OCI-LY1 (cell line): ENCODE results near the gene RYR1.

ENCODE experiments used
- H2AFZ ChIP-seq: fragments of 200-600 bp; sonication (generic), shearing (Covaris generic); 2 replicates; pipeline ENCODE4 v1.6.0; 2014; ENCODE audit warnings: antibody characterized with exemption, mild to moderate bottlenecking, low read length
- H3F3A ChIP-seq: fragments of 200-600 bp; sonication (generic), shearing (Covaris generic); 2 replicates; pipeline ENCODE4 v1.6.0; 2014; ENCODE audit warnings: mild to moderate bottlenecking, antibody characterized with exemption, low read length, moderate library complexity; ENCODE audit not compliant: insufficient read depth
- H3K27ac ChIP-seq: fragments of 200-600 bp; sonication (generic); 2 replicates; pipeline ENCODE4 v1.5.1; 2014; ENCODE audit warnings: low read length, mixed run types, mild to moderate bottlenecking, low read depth; ENCODE audit not compliant: poor library complexity, severe bottlenecking
- H3K27me3 ChIP-seq: fragments of 200-600 bp; sonication (generic); 2 replicates; pipeline ENCODE4 v1.6.0; 2014; ENCODE audit warnings: antibody characterized with exemption, mild to moderate bottlenecking, low read length, moderate library complexity; ENCODE audit not compliant: insufficient read depth
- H3K36me3 ChIP-seq: fragments of 200-600 bp; sonication (generic); 2 replicates; pipeline ENCODE4 v1.6.1; 2014; ENCODE audit warnings: mild to moderate bottlenecking, antibody characterized with exemption, low read length, moderate library complexity, mixed read lengths; ENCODE audit not compliant: insufficient read depth
- H3K4me1 ChIP-seq: fragments of 200-600 bp; sonication (generic); 2 replicates; pipeline ENCODE4 v1.5.1; 2014; ENCODE audit warnings: mild to moderate bottlenecking, low read length, moderate library complexity; ENCODE audit not compliant: insufficient read depth, severe bottlenecking
- H3K4me2 ChIP-seq: fragments of 200-600 bp; sonication (generic), shearing (Covaris generic); 2 replicates; pipeline ENCODE4 v1.6.1; 2014; ENCODE audit warnings: low read length
- H3K4me3 ChIP-seq: fragments of 200-600 bp; sonication (generic); 2 replicates; pipeline ENCODE4 v1.5.1; 2014; ENCODE audit warnings: low read length, low read depth, mild to moderate bottlenecking, mixed read lengths; ENCODE audit not compliant: poor library complexity, severe bottlenecking
- H3K79me2 ChIP-seq: fragments of 200-600 bp; shearing (Covaris generic); 2 replicates; pipeline ENCODE4 v1.6.1; 2016; ENCODE audit warnings: mixed run types, low read length, mixed read lengths; ENCODE audit not compliant: insufficient read depth
- H3K9ac ChIP-seq: fragments of 200-600 bp; sonication (generic), shearing (Covaris generic); 2 replicates; pipeline ENCODE4 v1.6.1; 2014; ENCODE audit warnings: mild to moderate bottlenecking, low read length, mixed read lengths
- H3K9me2 ChIP-seq: fragments of 200-600 bp; sonication (generic), shearing (Covaris generic); 2 replicates; pipeline ENCODE4 v1.6.1; 2014; ENCODE audit warnings: low read depth, mild to moderate bottlenecking, low read length, mixed read lengths
- H3K9me3 ChIP-seq: fragments of 200-600 bp; shearing (Covaris generic); 2 replicates; pipeline ENCODE4 v1.6.1; 2014; ENCODE audit warnings: low read length, mixed read lengths
- H4K20me1 ChIP-seq: fragments of 200-600 bp; sonication (generic), shearing (Covaris generic); 2 replicates; pipeline ENCODE4 v1.6.0; 2016; ENCODE audit warnings: mild to moderate bottlenecking, low read length; ENCODE audit not compliant: insufficient read depth
- CTCF ChIP-seq: fragments of 200-600 bp; sonication (generic), shearing (Covaris generic); IDR thresholded peaks from 2 replicates; pipeline ENCODE4 v1.5.1; 2017; ENCODE audit warnings: mild to moderate bottlenecking, antibody characterized with exemption, low read length, moderate library complexity, mixed read lengths
- EZH2 ChIP-seq: fragments of 200-600 bp; sonication (generic), shearing (Covaris generic); IDR thresholded peaks from 2 replicates; pipeline ENCODE4 v1.8.0; 2017; ENCODE audit warnings: borderline replicate concordance, mixed run types, mild to moderate bottlenecking, antibody characterized with exemption, low read length, moderate library complexity, mixed read lengths

Gene RYR1

GRCh38 chr19:38538386-38538785 lies 104.9 kb downstream of the RYR1 start:
- Histone ChIP-seq H3K9me3 (peaks cover 11% of the 10 kb centered on the region), H3K27ac (no peak overlapping the region), H3K79me2 (no peaks in the 10 kb centered on the region), H3K4me2 (no peak overlapping the region), H3K9ac (no peak overlapping the region), H3K4me1 (peaks cover 14% of the 10 kb centered on the region), H3K27me3 (peaks cover 13% of the 10 kb centered on the region; the same call in 1 of the 2 replicates), H3K4me3 (no peak overlapping the region), H3K9me2 (no peaks in the 10 kb centered on the region), H3F3A (no peaks in the 10 kb centered on the region), H2AFZ (no peak overlapping the region), H3K36me3 (no peaks in the 10 kb centered on the region; the same call in 1 of the 2 replicates), H4K20me1 (no peaks in the 10 kb centered on the region)
- TF ChIP-seq EZH2 (no peak), CTCF (no peak)

GRCh38 chr19:38538793-38539528 lies 105.5 kb downstream of the RYR1 start:
- peak overlapping the region; percentile 21; the same call in 1 of the 2 replicates for H3K4me2 ChIP-seq

GRCh38 chr19:38539751-38540150 lies 106.3 kb downstream of the RYR1 start:
- TF ChIP-seq EZH2 (no peak), CTCF (no peak)
- Histone ChIP-seq H3K4me1 (peaks cover 24% of the 10 kb centered on the region), H2AFZ (no peak overlapping the region), H3K9me3 (peaks cover 10% of the 10 kb centered on the region), H3K9ac (no peak overlapping the region), H3K4me2 (no peak overlapping the region), H3F3A (no peaks in the 10 kb centered on the region), H3K36me3 (no peaks in the 10 kb centered on the region; the same call in 1 of the 2 replicates), H3K4me3 (no peak overlapping the region), H3K27ac (no peak overlapping the region), H3K79me2 (no peaks in the 10 kb centered on the region), H4K20me1 (no peaks in the 10 kb centered on the region), H3K9me2 (no peaks in the 10 kb centered on the region), H3K27me3 (peaks cover 7% of the 10 kb centered on the region; the same call in 1 of the 2 replicates)

More at GRCh38 chr19:38538793-38539528, 105.5 kb downstream of the RYR1 start:
- Histone ChIP-seq H3K27ac (no peak overlapping the region), H3K36me3 (no peaks in the 10 kb centered on the region; the same call in 1 of the 2 replicates), H3K79me2 (no peaks in the 10 kb centered on the region), H2AFZ (no peak overlapping the region), H3K9me3 (peaks cover 11% of the 10 kb centered on the region), H3K4me3 (no peak overlapping the region), H3F3A (no peaks in the 10 kb centered on the region), H3K9ac (no peak overlapping the region), H3K27me3 (peaks cover 13% of the 10 kb centered on the region; the same call in 1 of the 2 replicates), H3K4me1 (peaks cover 16% of the 10 kb centered on the region), H3K9me2 (no peaks in the 10 kb centered on the region), H4K20me1 (no peaks in the 10 kb centered on the region)
- TF ChIP-seq CTCF (no peak), EZH2 (no peak)
